HL-60 (cell line): ENCODE measurements around the gene NPY.

Source experiments
- DNase-seq, 2 experiments: peaks; one replicate each; pipeline ENCODE4 v3.0.0-alpha.2; 2010 to 2020; ENCODE audit warnings: low read depth in 1 of 2, low spot score in 1 of 2
- H3K27ac ChIP-seq: fragments of 250-450 bp; sonication (Bioruptor Pico); replicated peaks from 2 replicates; pipeline ENCODE4 v1.5.1; 2020; ENCODE audit warnings: mild to moderate bottlenecking, moderate library complexity
- H3K27me3 ChIP-seq: fragments of 250-450 bp; sonication (Bioruptor Pico); 2 replicates; pipeline ENCODE4 v1.5.1; 2021; ENCODE audit warnings: mild to moderate bottlenecking, moderate library complexity; ENCODE audit not compliant: insufficient read depth, poor library complexity, severe bottlenecking
- H3K4me3 ChIP-seq: replicated peaks from 2 replicates; pipeline ENCODE4 v1.5.1; 2011; ENCODE audit warnings: mild to moderate bottlenecking, control low read depth, low read length; ENCODE audit not compliant: insufficient read depth
- GABPA ChIP-seq: IDR thresholded peaks from 2 replicates; pipeline ENCODE4 v1.6.1; 2012; ENCODE audit warnings: low read depth
- POLR2AphosphoS5 ChIP-seq: IDR thresholded peaks from 2 replicates; pipeline ENCODE4 v1.6.1; 2012; ENCODE audit warnings: low read depth
- SPI1 ChIP-seq: IDR thresholded peaks from 2 replicates; pipeline ENCODE4 v1.6.1; 2012; ENCODE audit warnings: low read depth, mild to moderate bottlenecking, borderline replicate concordance
- long read RNA-seq: library from polyadenylated mRNA; unstranded; transcript quantifications from one replicate; pipeline ENCODE4 v2.0.0, GENCODE V29; 2020
- TF ChIP-seq, protein P1 (sequence below): IDR thresholded peaks from one replicate; pipeline ENCODE4 v1.5.1; 2011; ENCODE audit warnings: low read length, control low read depth, inconsistent platforms; ENCODE audit not compliant: insufficient read depth
- TF ChIP-seq, protein P2 (sequence below): IDR thresholded peaks from 2 replicates; pipeline ENCODE4 v1.6.1; 2012; ENCODE audit warnings: low read depth; ENCODE audit not compliant: insufficient replicate concordance

The NPY gene
- long read RNA-seq = 0 reads

DNA sequence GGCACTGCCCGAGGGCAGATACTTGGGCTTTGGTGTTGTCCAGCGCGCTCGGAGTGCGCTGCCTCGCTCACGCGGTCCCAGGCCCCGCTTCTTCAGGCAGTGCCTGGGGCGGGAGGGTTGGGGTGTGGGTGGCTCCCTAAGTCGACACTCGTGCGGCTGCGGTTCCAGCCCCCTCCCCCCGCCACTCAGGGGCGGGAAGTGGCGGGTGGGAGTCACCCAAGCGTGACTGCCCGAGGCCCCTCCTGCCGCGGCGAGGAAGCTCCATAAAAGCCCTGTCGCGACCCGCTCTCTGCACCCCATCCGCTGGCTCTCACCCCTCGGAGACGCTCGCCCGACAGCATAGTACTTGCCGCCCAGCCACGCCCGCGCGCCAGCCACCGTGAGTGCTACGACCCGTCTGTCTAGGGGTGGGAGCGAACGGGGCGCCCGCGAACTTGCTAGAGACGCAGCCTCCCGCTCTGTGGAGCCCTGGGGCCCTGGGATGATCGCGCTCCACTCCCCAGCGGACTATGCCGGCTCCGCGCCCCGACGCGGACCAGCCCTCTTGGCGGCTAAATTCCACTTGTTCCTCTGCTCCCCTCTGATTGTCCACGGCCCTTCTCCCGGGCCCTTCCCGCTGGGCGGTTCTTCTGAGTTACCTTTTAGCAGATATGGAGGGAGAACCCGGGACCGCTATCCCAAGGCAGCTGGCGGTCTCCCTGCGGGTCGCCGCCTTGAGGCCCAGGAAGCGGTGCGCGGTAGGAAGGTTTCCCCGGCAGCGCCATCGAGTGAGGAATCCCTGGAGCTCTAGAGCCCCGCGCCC lies at the start of gene NPY:
TSS of gene NPY (plus strand) at position 294 of the 802 bp plus-strand sequence. CDS start 1,051 bp downstream, outside the sequence.
- no peak within 1 kb of the TSS for H3K27ac ChIP-seq
- no peak for DNase-seq
- H3K27me3 ChIP-seq = peaks cover 44% of the 10 kb centered on the region
- no peak within 1 kb of the TSS for H3K4me3 ChIP-seq
- TF ChIP-seq GABPA (no peak), POLR2AphosphoS5 (no peak), SPI1 (no peak)
- TF ChIP-seq, protein P1, sequence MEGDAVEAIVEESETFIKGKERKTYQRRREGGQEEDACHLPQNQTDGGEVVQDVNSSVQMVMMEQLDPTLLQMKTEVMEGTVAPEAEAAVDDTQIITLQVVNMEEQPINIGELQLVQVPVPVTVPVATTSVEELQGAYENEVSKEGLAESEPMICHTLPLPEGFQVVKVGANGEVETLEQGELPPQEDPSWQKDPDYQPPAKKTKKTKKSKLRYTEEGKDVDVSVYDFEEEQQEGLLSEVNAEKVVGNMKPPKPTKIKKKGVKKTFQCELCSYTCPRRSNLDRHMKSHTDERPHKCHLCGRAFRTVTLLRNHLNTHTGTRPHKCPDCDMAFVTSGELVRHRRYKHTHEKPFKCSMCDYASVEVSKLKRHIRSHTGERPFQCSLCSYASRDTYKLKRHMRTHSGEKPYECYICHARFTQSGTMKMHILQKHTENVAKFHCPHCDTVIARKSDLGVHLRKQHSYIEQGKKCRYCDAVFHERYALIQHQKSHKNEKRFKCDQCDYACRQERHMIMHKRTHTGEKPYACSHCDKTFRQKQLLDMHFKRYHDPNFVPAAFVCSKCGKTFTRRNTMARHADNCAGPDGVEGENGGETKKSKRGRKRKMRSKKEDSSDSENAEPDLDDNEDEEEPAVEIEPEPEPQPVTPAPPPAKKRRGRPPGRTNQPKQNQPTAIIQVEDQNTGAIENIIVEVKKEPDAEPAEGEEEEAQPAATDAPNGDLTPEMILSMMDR = no peak
- TF ChIP-seq, protein P2, sequence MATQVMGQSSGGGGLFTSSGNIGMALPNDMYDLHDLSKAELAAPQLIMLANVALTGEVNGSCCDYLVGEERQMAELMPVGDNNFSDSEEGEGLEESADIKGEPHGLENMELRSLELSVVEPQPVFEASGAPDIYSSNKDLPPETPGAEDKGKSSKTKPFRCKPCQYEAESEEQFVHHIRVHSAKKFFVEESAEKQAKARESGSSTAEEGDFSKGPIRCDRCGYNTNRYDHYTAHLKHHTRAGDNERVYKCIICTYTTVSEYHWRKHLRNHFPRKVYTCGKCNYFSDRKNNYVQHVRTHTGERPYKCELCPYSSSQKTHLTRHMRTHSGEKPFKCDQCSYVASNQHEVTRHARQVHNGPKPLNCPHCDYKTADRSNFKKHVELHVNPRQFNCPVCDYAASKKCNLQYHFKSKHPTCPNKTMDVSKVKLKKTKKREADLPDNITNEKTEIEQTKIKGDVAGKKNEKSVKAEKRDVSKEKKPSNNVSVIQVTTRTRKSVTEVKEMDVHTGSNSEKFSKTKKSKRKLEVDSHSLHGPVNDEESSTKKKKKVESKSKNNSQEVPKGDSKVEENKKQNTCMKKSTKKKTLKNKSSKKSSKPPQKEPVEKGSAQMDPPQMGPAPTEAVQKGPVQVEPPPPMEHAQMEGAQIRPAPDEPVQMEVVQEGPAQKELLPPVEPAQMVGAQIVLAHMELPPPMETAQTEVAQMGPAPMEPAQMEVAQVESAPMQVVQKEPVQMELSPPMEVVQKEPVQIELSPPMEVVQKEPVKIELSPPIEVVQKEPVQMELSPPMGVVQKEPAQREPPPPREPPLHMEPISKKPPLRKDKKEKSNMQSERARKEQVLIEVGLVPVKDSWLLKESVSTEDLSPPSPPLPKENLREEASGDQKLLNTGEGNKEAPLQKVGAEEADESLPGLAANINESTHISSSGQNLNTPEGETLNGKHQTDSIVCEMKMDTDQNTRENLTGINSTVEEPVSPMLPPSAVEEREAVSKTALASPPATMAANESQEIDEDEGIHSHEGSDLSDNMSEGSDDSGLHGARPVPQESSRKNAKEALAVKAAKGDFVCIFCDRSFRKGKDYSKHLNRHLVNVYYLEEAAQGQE = no peak

DNA sequence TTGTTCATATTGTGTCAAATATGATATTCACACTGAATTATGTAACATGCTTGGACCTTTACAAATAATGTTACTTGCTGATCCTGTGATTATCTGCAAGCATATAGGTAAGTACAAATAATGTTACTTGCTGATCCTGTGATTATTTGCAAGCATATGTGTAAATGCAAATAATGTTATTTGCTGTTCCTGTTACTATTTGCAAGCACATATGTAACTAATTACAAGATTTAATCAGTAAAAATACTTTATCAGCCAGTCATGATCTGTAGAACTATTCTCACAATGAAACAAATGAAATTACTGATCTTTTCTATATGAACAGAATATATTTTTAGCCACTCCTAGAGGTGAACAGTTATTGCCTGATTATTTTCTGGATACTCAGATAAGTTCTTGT lies 44.7 kb upstream of the NPY start:
- TF ChIP-seq POLR2AphosphoS5 (no peak), SPI1 (no peak), GABPA (no peak)
- TF ChIP-seq, protein P2 = no peak
- TF ChIP-seq, protein P1 = no peak
- Histone ChIP-seq H3K4me3 (no peak overlapping the region), H3K27ac (no peak overlapping the region), H3K27me3 (no peaks in the 10 kb centered on the region)
- no peak for DNase-seq

DNA sequence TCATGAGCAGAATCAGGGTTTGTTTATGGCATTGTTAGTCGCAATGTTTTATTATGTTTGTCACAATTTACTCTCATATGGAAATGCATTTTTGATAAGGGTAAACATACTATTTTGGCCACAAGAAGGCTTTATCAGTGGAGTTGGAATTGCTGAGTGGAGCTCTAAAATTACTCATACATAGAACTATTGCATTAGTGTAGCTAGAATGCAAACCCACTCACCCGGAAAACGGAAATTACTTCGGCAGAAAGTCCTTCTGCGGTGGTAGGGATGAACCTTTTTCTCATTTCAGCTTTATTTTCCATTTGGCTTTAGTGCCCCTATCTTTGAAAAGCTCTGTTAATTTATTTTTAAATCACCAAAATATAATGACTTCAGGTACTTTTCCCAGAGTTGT lies 42.8 kb upstream of the NPY start:
- H3K27ac ChIP-seq = no peak overlapping the region
- no peak overlapping the region for H3K4me3 ChIP-seq
- no peak for DNase-seq
- no peaks in the 10 kb centered on the region for H3K27me3 ChIP-seq
- TF ChIP-seq GABPA (no peak), SPI1 (no peak), POLR2AphosphoS5 (no peak)
- TF ChIP-seq, protein P1 = no peak
- TF ChIP-seq, protein P2 = no peak
